DMS114 treated with DMSO at 0.1 percent for 48 hours (cell line): ENCODE measurements around the gene ZIC2.

ENCODE experiments used
- DNase-seq: peaks from one replicate; lab custom pipeline; 2025; ENCODE audit not compliant: unreplicated experiment; lab: John Stamatoyannopoulos, UW

ZIC2 gene

GRCh38 chr13:99985886-99986527 lies 4.4 kb downstream of the ZIC2 start:
- no peak for DNase-seq

GRCh38 chr13:99986741-99987140 lies 5.2 kb downstream of the ZIC2 start:
- DNase-seq = no peak

GRCh38 chr13:99987154-99988019 lies 5.8 kb downstream of the ZIC2 start:
- no peak for DNase-seq

GRCh38 chr13:99988529-99989275 lies 7.1 kb downstream of the ZIC2 start:
- DNase-seq = no peak

- no peak for DNase-seq
Observed at GRCh38 chr13:99989276-99990125, 7.9 kb downstream of the ZIC2 start.

GRCh38 chr13:99990126-99990977 lies 8.8 kb downstream of the ZIC2 start:
- DNase-seq = no peak

- no peak for DNase-seq
Observed at GRCh38 chr13:99991013-99991827, 9.6 kb downstream of the ZIC2 start.

GRCh38 chr13:99991828-99992775 lies 10.5 kb downstream of the ZIC2 start:
- no peak for DNase-seq

GRCh38 chr13:99992949-99993351 lies 11.4 kb downstream of the ZIC2 start:
- no peak for DNase-seq

- no peak for DNase-seq
Observed at GRCh38 chr13:99993660-99994637, 12.4 kb downstream of the ZIC2 start.

- DNase-seq = no peak
Observed at GRCh38 chr13:99994638-99995020, 13.0 kb downstream of the ZIC2 start.

- DNase-seq = no peak
Observed at GRCh38 chr13:99995104-99995588, 13.6 kb downstream of the ZIC2 start.

- peak; percentile 13 for DNase-seq
Observed at GRCh38 chr13:99995589-99996380, 14.2 kb downstream of the ZIC2 start.

- no peak for DNase-seq
Observed at GRCh38 chr13:99996381-99996973, 14.9 kb downstream of the ZIC2 start.

GRCh38 chr13:99997702-99998214 lies 16.2 kb downstream of the ZIC2 start:
- no peak for DNase-seq
